ENCODE results near the gene GRID1.

The GRID1 gene

DNA sequence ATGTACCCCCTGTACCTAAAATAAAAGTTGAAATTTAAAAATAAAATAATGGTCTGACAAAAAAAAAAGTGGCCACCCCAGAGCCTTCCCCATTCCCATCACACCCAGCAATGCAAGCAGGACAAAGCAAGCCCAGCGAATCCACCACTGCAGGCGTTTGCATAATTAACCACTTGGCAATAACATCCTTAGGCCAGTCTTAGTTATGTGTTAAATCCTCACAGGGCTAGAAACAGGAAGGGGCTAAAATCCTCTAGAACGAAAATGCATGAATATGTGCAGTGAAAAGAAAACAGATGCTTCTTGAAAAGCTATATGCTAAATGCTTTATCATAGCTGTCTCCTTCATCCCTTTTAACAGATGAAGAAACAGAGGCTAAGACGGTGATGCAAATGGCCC, 229.7 kb downstream of the GRID1 start:
- no peak for TF ChIP-seq ZFX (IDR thresholded peaks at IDR 0.05; ENCODE audit: borderline replicate concordance)
- TF ChIP-seq, protein P1, sequence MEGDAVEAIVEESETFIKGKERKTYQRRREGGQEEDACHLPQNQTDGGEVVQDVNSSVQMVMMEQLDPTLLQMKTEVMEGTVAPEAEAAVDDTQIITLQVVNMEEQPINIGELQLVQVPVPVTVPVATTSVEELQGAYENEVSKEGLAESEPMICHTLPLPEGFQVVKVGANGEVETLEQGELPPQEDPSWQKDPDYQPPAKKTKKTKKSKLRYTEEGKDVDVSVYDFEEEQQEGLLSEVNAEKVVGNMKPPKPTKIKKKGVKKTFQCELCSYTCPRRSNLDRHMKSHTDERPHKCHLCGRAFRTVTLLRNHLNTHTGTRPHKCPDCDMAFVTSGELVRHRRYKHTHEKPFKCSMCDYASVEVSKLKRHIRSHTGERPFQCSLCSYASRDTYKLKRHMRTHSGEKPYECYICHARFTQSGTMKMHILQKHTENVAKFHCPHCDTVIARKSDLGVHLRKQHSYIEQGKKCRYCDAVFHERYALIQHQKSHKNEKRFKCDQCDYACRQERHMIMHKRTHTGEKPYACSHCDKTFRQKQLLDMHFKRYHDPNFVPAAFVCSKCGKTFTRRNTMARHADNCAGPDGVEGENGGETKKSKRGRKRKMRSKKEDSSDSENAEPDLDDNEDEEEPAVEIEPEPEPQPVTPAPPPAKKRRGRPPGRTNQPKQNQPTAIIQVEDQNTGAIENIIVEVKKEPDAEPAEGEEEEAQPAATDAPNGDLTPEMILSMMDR (IDR thresholded peaks at IDR 0.05), result no peak
- no peak overlapping the region for H3K27ac ChIP-seq

DNA sequence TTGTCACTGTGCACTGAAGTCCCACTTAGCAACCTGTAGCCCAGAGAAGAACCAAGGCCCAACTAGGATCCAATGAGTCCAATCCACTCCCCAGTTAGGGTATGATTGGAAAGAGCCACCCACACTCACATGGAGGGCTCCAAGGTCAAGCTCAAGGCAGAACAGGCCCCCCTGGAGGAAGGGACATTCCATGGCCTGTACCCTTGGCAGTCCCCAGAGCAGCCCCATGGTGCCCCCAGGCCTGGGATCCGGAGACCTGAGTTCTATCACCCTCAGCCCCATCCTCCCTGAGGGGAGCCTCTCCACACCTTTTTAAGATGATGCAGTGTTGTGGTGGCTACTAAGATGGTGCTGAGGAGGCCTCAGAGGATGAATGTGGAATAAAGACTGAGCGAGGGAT, 231.4 kb downstream of the GRID1 start:
- no peak for TF ChIP-seq ZFX (IDR thresholded peaks at IDR 0.05; ENCODE audit: borderline replicate concordance)
- TF ChIP-seq, protein P1 (IDR thresholded peaks at IDR 0.05), result no peak

GRCh38 chr10:86130737-86131475, 235.7 kb downstream of the GRID1 start:
- H3K27ac ChIP-seq, result no peak overlapping the region
- TF ChIP-seq ZFX (IDR thresholded peaks at IDR 0.05; ENCODE audit: borderline replicate concordance), result no peak
- TF ChIP-seq, protein P1 (IDR thresholded peaks at IDR 0.05), result no peak

More for the DNA sequence above, 231.4 kb downstream of the GRID1 start:
- no peak overlapping the region for H3K27ac ChIP-seq

DNA sequence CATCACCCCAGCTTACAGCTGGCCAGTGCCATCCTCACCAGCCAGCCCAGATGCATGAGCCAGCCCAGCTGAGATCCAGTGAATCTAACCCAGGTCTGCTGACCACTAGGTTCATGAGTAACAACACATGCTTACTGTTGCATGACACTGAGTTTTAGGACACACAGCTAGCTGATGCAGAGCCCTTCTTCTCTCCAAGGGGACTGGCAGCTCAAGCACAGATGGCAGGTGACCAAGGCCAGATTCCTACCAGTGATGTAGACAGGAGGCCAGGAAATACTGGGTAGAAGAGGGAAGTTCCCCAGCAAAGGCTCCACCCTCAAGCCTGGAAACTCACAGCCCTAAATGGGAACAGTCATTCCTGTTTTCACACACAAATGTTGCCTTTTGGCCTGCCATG, 236.6 kb downstream of the GRID1 start:
- no peak overlapping the region for H3K27ac ChIP-seq
- TF ChIP-seq, protein P1 (IDR thresholded peaks at IDR 0.05), result no peak
- no peak for TF ChIP-seq ZFX (IDR thresholded peaks at IDR 0.05; ENCODE audit: borderline replicate concordance)

GRCh38 chr10:86128360-86128759, 238.2 kb downstream of the GRID1 start:
- no peak for TF ChIP-seq ZFX (IDR thresholded peaks at IDR 0.05; ENCODE audit: borderline replicate concordance)
- TF ChIP-seq, protein P1 (IDR thresholded peaks at IDR 0.05), result no peak

GRCh38 chr10:86127274-86127819, 239.2 kb downstream of the GRID1 start:
- TF ChIP-seq, protein P1 (IDR thresholded peaks at IDR 0.05), result no peak
- TF ChIP-seq ZFX (IDR thresholded peaks at IDR 0.05; ENCODE audit: borderline replicate concordance), result no peak
- no peak overlapping the region for H3K27ac ChIP-seq

More at GRCh38 chr10:86128360-86128759, 238.2 kb downstream of the GRID1 start:
- H3K27ac ChIP-seq, result no peak overlapping the region

- no peak overlapping the region for H3K27ac ChIP-seq
- TF ChIP-seq, protein P1 (IDR thresholded peaks at IDR 0.05), result no peak
- no peak for TF ChIP-seq ZFX (IDR thresholded peaks at IDR 0.05; ENCODE audit: borderline replicate concordance)
Measured at GRCh38 chr10:86124734-86125133, 241.9 kb downstream of the GRID1 start.

Measured in 22Rv1 (cell line).